GM23338 (cell line): Measurements from ENCODE around the gene KCNK5.

Experiments used
- CTCF ChIP-seq, 2 experiments: fragments of 200-600 bp in 1 of 2; sonication (generic) in 1 of 2; conservative IDR thresholded peaks; 2 replicates each; pipeline versions ENCODE4 v1.5.1 to v1.6.1; 2016 to 2017; ENCODE audit warnings: antibody characterized with exemption in 2 of 2, low read depth in 2 of 2, mild to moderate bottlenecking in 2 of 2, moderate library complexity in 1 of 2
- JUNB ChIP-seq: IDR thresholded peaks from one replicate; pipeline ENCODE4 v1.6.1; 2016; ENCODE audit warnings: antibody characterized with exemption; ENCODE audit not compliant: unreplicated experiment
- POLR2AphosphoS5 ChIP-seq: IDR thresholded peaks from 2 replicates; pipeline ENCODE4 v1.6.1; 2016; ENCODE audit warnings: antibody characterized with exemption, low read depth

- TF ChIP-seq CTCF (conservative IDR thresholded peaks at IDR 0.05; ENCODE audit: low read depth in 2 of 2) = no peak
- no peak for TF ChIP-seq POLR2AphosphoS5
- no peak for TF ChIP-seq JUNB
Observed at GRCh38 chr6:39274903-39275302, 45.6 kb upstream of the KCNK5 start.
